ENCODE results near the gene MYRFL. TPM values are rescaled to one million over a fixed set of nuclear protein-coding genes. Genes with fewer than 3 reads are reported as not detected.

The MYRFL gene
- total RNA-seq, 1 experiment from 2014 or later = 0.57 TPM

DNA sequence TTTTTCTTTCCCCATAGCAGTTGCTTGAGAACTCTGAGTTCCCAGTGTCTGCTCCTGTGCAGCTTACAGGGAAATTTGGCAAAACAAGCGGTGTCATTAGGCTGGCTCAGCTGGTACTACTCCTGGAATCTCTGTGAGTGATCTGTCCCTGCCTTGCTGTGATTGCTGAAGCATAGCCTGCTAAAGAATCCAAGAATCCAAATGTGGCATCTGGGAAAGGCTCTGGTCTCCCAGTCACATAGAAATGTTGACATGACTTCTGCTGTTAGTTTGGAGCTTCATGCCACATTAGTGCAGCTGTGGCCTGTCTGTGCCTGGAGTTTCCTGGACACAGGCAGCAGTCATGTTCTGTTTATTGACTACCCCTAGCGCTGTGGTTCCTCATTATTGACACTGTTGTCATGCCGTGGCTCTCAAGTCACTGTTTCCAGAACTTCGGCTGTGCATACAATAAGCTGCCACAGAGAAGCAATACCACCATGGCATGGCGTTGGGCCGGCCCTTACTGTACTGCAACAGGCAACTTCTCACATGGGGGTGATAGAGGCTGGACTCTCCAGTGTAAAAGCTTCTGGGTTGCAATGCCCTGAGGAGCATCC, 166.8 kb downstream of the MYRFL start:
- Histone ChIP-seq H3K27ac (ENCODE audit: insufficient read length, low read depth, low read length) (no peak overlapping the region), H3K18ac (ENCODE audit: insufficient read length, low read depth, low read length) (no peak overlapping the region), H4K5ac (ENCODE audit: insufficient read length, low read depth, low read length) (no peak overlapping the region), H3K23ac (ENCODE audit: insufficient read length, low read depth, low read length) (no peak overlapping the region), H4K91ac (ENCODE audit: insufficient read length, low read depth, low read length) (no peak overlapping the region), H3K79me1 (ENCODE audit: insufficient read depth, low read depth, low read length, poor library complexity, severe bottlenecking) (no peaks in the 10 kb centered on the region), H2BK12ac (ENCODE audit: insufficient read length, low read depth, low read length) (no peak overlapping the region), H4K8ac (replicated peaks; ENCODE audit: insufficient read length, low read depth, low read length) (no peak overlapping the region), H3K79me2 (ENCODE audit: insufficient read depth, low read length) (no peaks in the 10 kb centered on the region), H3K9me3 (ENCODE audit: control insufficient read depth, low read depth, low read length) (no peaks in the 10 kb centered on the region), H4K20me1 (ENCODE audit: control insufficient read depth, insufficient read depth, insufficient read length) (no peaks in the 10 kb centered on the region), H3T11ph (ENCODE audit: low read length) (no peak overlapping the region), H3K56ac (ENCODE audit: insufficient read length, low read depth, low read length) (no peak overlapping the region), H2BK120ac (ENCODE audit: low read depth, low read length, poor library complexity, severe bottlenecking) (no peak overlapping the region), H3K9ac (ENCODE audit: extremely low read depth, insufficient read length, low read length) (no peak overlapping the region), H3K14ac (ENCODE audit: insufficient read depth, low read length) (no peak overlapping the region), H2BK20ac (ENCODE audit: low read depth, low read length, poor library complexity, severe bottlenecking) (no peak overlapping the region), H2BK5ac (ENCODE audit: insufficient read length, low read length) (no peak overlapping the region), H3K27me3 (ENCODE audit: insufficient read depth, low read length) (no peaks in the 10 kb centered on the region), H2AK5ac (ENCODE audit: insufficient read length, low read length) (no peak overlapping the region), H2AFZ (ENCODE audit: low read length) (no peak overlapping the region), H3K4ac (ENCODE audit: low read depth, low read length) (no peak overlapping the region), H3K4me1 (ENCODE audit: insufficient read depth, low read length) (no peaks in the 10 kb centered on the region; the same call in 1 of the 2 replicates), H2BK15ac (ENCODE audit: low read depth, low read length) (no peak overlapping the region), H3K4me2 (ENCODE audit: insufficient read depth, insufficient read length, low read length) (no peak overlapping the region), H3K23me2 (ENCODE audit: insufficient read length, low read depth, low read length, poor library complexity, severe bottlenecking) (no peaks in the 10 kb centered on the region)
- no peak for DNase-seq
- Mint-ChIP-seq H3K9me3 (peaks cover 0 to 7% of the 10 kb centered on the region in 2 experiments; a peak in 1 of 5 replicates), H3K4me3 (no peak overlapping the region; a peak in 1 of 5 replicates), H3K27ac (no peak overlapping the region), H3K4me1 (no peaks in the 10 kb centered on the region), H3K36me3 (ENCODE audit: insufficient read depth in 1 of 3, low read depth in 3 of 3) (peaks cover 0 to 6% (median 0%) of the 10 kb centered on the region in 3 experiments; a peak in 2 of 7 replicates), H3K27me3 (ENCODE audit: low read depth) (no peaks in the 10 kb centered on the region)
- WGBS (ENCODE audit: extremely low coverage, insufficient read length, low lambda C conversion rate) = no CpG with 5 or more reads among the region's 6 CpGs
- TF ChIP-seq, protein P1, sequence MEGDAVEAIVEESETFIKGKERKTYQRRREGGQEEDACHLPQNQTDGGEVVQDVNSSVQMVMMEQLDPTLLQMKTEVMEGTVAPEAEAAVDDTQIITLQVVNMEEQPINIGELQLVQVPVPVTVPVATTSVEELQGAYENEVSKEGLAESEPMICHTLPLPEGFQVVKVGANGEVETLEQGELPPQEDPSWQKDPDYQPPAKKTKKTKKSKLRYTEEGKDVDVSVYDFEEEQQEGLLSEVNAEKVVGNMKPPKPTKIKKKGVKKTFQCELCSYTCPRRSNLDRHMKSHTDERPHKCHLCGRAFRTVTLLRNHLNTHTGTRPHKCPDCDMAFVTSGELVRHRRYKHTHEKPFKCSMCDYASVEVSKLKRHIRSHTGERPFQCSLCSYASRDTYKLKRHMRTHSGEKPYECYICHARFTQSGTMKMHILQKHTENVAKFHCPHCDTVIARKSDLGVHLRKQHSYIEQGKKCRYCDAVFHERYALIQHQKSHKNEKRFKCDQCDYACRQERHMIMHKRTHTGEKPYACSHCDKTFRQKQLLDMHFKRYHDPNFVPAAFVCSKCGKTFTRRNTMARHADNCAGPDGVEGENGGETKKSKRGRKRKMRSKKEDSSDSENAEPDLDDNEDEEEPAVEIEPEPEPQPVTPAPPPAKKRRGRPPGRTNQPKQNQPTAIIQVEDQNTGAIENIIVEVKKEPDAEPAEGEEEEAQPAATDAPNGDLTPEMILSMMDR (conservative IDR thresholded peaks at IDR 0.05) = no peak
